ENCODE results near the gene ABCC2.
A peak's percentile ranks its signal among the peaks of the same experiment; 100 is the strongest.
"Not testable (repeated sequence)": the region's sequence is repeated elsewhere in the genome, so short reads cannot be mapped to it uniquely, and the experiment has no call there.

ABCC2 gene

GRCh38 chr10:99834410-99834809 lies 52.0 kb downstream of the ABCC2 start:
- no peak for TF ChIP-seq JUND (IDR thresholded peaks at IDR 0.05; ENCODE audit: low read depth)
- in situ Hi-C loops (cut with HindIII; ENCODE audit: low pct_unique_long_range_greater_than_20kb, low sequenced_read_pairs) = no loop called here
- no peak for DNase-seq (ENCODE audit: low read depth in 1 of 2, low spot score in 1 of 2)

DNA sequence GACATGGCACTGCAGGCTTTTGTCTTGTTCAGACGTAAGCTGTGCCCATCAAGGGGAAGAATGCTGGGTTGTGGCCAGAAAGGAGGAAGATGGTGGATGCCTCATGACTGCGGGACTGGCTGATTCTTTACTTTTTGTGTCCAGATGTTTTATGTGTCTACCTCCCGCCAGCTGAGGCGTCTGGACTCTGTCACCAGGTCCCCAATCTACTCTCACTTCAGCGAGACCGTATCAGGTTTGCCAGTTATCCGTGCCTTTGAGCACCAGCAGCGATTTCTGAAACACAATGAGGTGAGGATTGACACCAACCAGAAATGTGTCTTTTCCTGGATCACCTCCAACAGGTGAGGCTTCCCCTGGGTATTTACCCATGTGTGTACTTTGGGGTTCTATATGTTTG lies 53.5 kb downstream of the ABCC2 start:
- no peak for DNase-seq (ENCODE audit: low read depth in 1 of 2, low spot score in 1 of 2)
- in situ Hi-C loops (cut with HindIII; ENCODE audit: low pct_unique_long_range_greater_than_20kb, low sequenced_read_pairs) = no loop called here
- TF ChIP-seq JUND (IDR thresholded peaks at IDR 0.05; ENCODE audit: low read depth) = no peak

DNA sequence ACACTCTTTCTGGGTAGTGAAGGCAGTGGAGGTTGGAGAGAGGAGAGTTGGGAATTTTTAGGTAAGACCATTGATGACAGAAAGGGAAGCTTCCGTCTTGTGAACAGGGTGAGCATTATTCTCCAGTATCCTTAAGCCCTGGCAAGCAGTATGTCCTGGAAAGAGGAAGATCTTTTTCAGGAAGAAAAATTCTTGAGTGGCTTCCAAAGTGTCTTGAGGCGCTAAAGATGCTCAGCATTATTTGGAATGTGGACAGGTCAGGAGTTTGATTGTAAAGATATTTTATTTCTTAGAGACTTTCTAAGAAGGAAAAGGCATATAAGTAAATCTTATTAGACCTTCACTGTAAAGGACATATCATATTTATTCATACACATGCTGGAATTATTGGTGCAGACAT lies 54.3 kb downstream of the ABCC2 start:
- in situ Hi-C loops (cut with HindIII; ENCODE audit: low pct_unique_long_range_greater_than_20kb, low sequenced_read_pairs) = no loop called here
- no peak for TF ChIP-seq JUND (IDR thresholded peaks at IDR 0.05; ENCODE audit: low read depth)
- peak in 1 of 2 experiments; percentile 70 for DNase-seq (ENCODE audit: low read depth in 1 of 2, low spot score in 1 of 2)

GRCh38 chr10:99840859-99841258 lies 58.4 kb downstream of the ABCC2 start:
- in situ Hi-C loops (cut with HindIII; ENCODE audit: low pct_unique_long_range_greater_than_20kb, low sequenced_read_pairs); DNase-seq (ENCODE audit: low read depth in 1 of 2, low spot score in 1 of 2): not testable (repeated sequence)

- TF ChIP-seq JUND (IDR thresholded peaks at IDR 0.05; ENCODE audit: low read depth) = no peak
- no peak for DNase-seq (ENCODE audit: low read depth in 1 of 2, low spot score in 1 of 2)
- in situ Hi-C loops (cut with HindIII; ENCODE audit: low pct_unique_long_range_greater_than_20kb, low sequenced_read_pairs) = no loop called here
Observed at GRCh38 chr10:99841746-99842145, 59.3 kb downstream of the ABCC2 start.

GRCh38 chr10:99843310-99843709 lies 60.9 kb downstream of the ABCC2 start:
- in situ Hi-C loops (cut with HindIII; ENCODE audit: low pct_unique_long_range_greater_than_20kb, low sequenced_read_pairs) = no loop called here
- no peak for TF ChIP-seq JUND (IDR thresholded peaks at IDR 0.05; ENCODE audit: low read depth)
- no peak for DNase-seq (ENCODE audit: low read depth in 1 of 2, low spot score in 1 of 2)

- TF ChIP-seq JUND (IDR thresholded peaks at IDR 0.05; ENCODE audit: low read depth) = no peak
- DNase-seq (ENCODE audit: low read depth in 1 of 2, low spot score in 1 of 2) = no peak
- in situ Hi-C loops (cut with HindIII; ENCODE audit: low pct_unique_long_range_greater_than_20kb, low sequenced_read_pairs) = no loop called here
Observed at GRCh38 chr10:99844433-99844955, 62.1 kb downstream of the ABCC2 start.

GRCh38 chr10:99845837-99846382 lies 63.5 kb downstream of the ABCC2 start:
- DNase-seq (ENCODE audit: low read depth in 1 of 2, low spot score in 1 of 2) = peak; percentile 58 to 92
- no peak for TF ChIP-seq JUND (IDR thresholded peaks at IDR 0.05; ENCODE audit: low read depth)
- in situ Hi-C loops (cut with HindIII; ENCODE audit: low pct_unique_long_range_greater_than_20kb, low sequenced_read_pairs) = no loop called here

GRCh38 chr10:99849057-99849456 lies 66.6 kb downstream of the ABCC2 start:
- no peak for TF ChIP-seq JUND (IDR thresholded peaks at IDR 0.05; ENCODE audit: low read depth)
- DNase-seq (ENCODE audit: low read depth in 1 of 2, low spot score in 1 of 2) = no peak
- in situ Hi-C loops (cut with HindIII; ENCODE audit: low pct_unique_long_range_greater_than_20kb, low sequenced_read_pairs) = no loop called here

DNA sequence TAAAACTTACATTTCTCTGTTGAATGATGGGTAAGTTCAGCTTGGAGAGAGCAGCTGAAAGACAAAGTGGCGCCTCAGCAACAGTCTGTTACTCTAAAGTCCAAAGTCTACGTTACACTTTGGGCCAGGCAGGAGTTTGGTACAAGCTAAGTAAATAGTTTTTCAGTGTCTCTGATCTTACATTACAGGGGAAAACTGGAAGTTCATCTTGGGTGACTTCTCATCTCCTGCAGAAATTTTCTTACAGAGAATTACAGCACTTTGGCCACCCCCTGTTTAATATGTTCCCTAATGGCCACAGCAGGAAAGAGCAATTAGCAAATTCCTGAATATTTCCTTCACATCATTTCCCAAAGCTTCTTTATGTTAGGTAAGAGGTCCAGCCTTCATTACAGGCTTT lies 67.1 kb downstream of the ABCC2 start:
- DNase-seq (ENCODE audit: low read depth in 1 of 2, low spot score in 1 of 2) = no peak
- in situ Hi-C loops (cut with HindIII; ENCODE audit: low pct_unique_long_range_greater_than_20kb, low sequenced_read_pairs) = no loop called here
- no peak for TF ChIP-seq JUND (IDR thresholded peaks at IDR 0.05; ENCODE audit: low read depth)

- in situ Hi-C loops (cut with HindIII; ENCODE audit: low pct_unique_long_range_greater_than_20kb, low sequenced_read_pairs) = no loop called here
- peak in 1 of 2 experiments; percentile 42 for DNase-seq (ENCODE audit: low read depth in 1 of 2, low spot score in 1 of 2)
- no peak for TF ChIP-seq JUND (IDR thresholded peaks at IDR 0.05; ENCODE audit: low read depth)
Observed at GRCh38 chr10:99850021-99850766, 67.8 kb downstream of the ABCC2 start.

GRCh38 chr10:99850767-99851340 lies 68.4 kb downstream of the ABCC2 start:
- in situ Hi-C loops (cut with HindIII; ENCODE audit: low pct_unique_long_range_greater_than_20kb, low sequenced_read_pairs) = no loop called here
- TF ChIP-seq JUND (IDR thresholded peaks at IDR 0.05; ENCODE audit: low read depth) = no peak
- DNase-seq (ENCODE audit: low read depth in 1 of 2, low spot score in 1 of 2) = no peak

- in situ Hi-C loops (cut with HindIII; ENCODE audit: low pct_unique_long_range_greater_than_20kb, low sequenced_read_pairs) = no loop called here
Observed at GRCh38 chr10:99851825-99852224, 69.4 kb downstream of the ABCC2 start.

More at GRCh38 chr10:99851825-99852224, 69.4 kb downstream of the ABCC2 start:
- no peak for TF ChIP-seq JUND (IDR thresholded peaks at IDR 0.05; ENCODE audit: low read depth)
- DNase-seq (ENCODE audit: low read depth in 1 of 2, low spot score in 1 of 2) = no peak

Data from T47D (cell line).